Measurements from ENCODE around the gene PRRG4. TPM values are rescaled to one million over a fixed set of nuclear protein-coding genes. Genes with fewer than 3 reads are reported as not detected.

PRRG4 gene
- total and polyA plus RNA-seq, 2 donors (not counting 3 experiments of a cell fraction or from before 2014, with no cell fraction given): 0.09 TPM; not detected in 1

DNA sequence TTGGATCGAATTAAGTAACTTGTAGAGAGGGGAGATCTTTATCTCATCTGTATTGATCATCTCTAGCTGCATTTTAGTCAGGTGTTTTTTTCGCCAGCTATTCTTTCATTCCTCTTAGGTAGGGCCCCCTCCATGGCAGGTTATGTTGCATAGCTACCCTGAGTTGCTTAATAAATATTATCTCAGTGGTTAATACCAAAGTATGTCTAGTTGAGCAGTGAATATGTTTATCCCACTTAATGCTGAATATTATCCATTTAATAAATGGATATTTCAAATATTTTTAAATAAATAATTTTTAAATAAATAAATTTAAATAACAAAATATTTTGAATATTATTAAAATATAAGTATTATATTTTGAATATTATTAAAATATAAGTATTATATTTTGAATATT, 9.6 kb downstream of the PRRG4 start:
- FAIRE-seq (no peak), DNase-seq (ENCODE audit: low read depth, low spot score) (no peak)
- Histone ChIP-seq H2AFZ (ENCODE audit: low read depth, low read length) (no peak overlapping the region), H3K9me1 (replicated peaks; ENCODE audit: control insufficient read depth, extremely low read depth, insufficient read depth, low read length) (no peaks in the 10 kb centered on the region), H3K9ac (replicated peaks; ENCODE audit: extremely low read depth, insufficient read depth, low read length) (no peak overlapping the region), H3K9me3 (replicated peaks; ENCODE audit: control insufficient read depth, insufficient read depth, low read length) (no peaks in the 10 kb centered on the region), H3K4me1 (ENCODE audit: control insufficient read depth, extremely low read depth, insufficient read depth, low read length) (no peaks in the 10 kb centered on the region), H3K27me3 (ENCODE audit: control insufficient read depth in 2 of 2, insufficient read depth in 2 of 2, low read length in 2 of 2) (no peaks in the 10 kb centered on the region), H3K36me3 (ENCODE audit: control insufficient read depth in 2 of 2, extremely low read depth in 1 of 2, insufficient read depth in 2 of 2, low read length in 2 of 2) (no peaks in the 10 kb centered on the region), H4K20me1 (replicated peaks; ENCODE audit: control insufficient read depth, extremely low read depth, insufficient read depth, low read length) (no peaks in the 10 kb centered on the region), H3K79me2 (ENCODE audit: control insufficient read depth, insufficient read depth, low read length) (no peaks in the 10 kb centered on the region), H3K4me2 (ENCODE audit: insufficient read depth, low read length) (no peak overlapping the region), H3K27ac (ENCODE audit: insufficient read depth, low read depth, low read length) (no peak overlapping the region), H3K4me3 (replicated peaks in 1 of 3; ENCODE audit: insufficient read depth in 1 of 3, low read depth in 1 of 3, low read length in 3 of 3) (no peak overlapping the region)
- no TSS peak for BruUV-seq (replicated peaks)
- CTCF ChIA-PET: interaction anchor here (0.9 to 1.3 kb wide), 3 partner anchors 11 to 516 kb away, joined by 3 to 5 read pairs (median 3); no protein-coding TSS in a partner anchor
- TF ChIP-seq GATA2 (IDR thresholded peaks at IDR 0.05; ENCODE audit: insufficient read depth, insufficient read length, low read depth, low read length) (no peak), POLR2AphosphoS5 (IDR thresholded peaks at IDR 0.05; ENCODE audit: insufficient read depth, low read depth, low read length) (no peak), FOS (IDR thresholded peaks at IDR 0.05; ENCODE audit: borderline replicate concordance, insufficient read depth, low read length) (no peak), MAX (IDR thresholded peaks at IDR 0.05; ENCODE audit: insufficient read depth, insufficient read length) (no peak), MYC (IDR thresholded peaks at IDR 0.05; ENCODE audit: low read depth, low read length) (no peak), POLR2A (IDR thresholded peaks at IDR 0.05; ENCODE audit: low read depth, low read length) (no peak), CTCF (IDR thresholded peaks at IDR 0.05; ENCODE audit: extremely low read depth in 1 of 2, insufficient read depth in 1 of 2, low read depth in 1 of 2, low read length in 2 of 2) (no peak), JUN (IDR thresholded peaks at IDR 0.05; ENCODE audit: borderline replicate concordance, insufficient read depth, insufficient read length, low read depth) (no peak), EZH2 (IDR thresholded peaks at IDR 0.05; ENCODE audit: borderline replicate concordance, low read depth, low read length, severe bottlenecking) (no peak)
- dilution Hi-C loops (cut with MboI; ENCODE audit: extremely low pct_ligation_motif_present, low sequenced_read_pairs): no loop called here
- POLR2A ChIA-PET: no interaction called here
- intact Hi-C loops (cut with micrococcal nuclease): no loop called here
